HCT116 (cell line): ENCODE measurements around the gene MAP4K4.

Experiments
- EGR1 ChIP-seq: IDR thresholded peaks from 2 replicates; pipeline ENCODE4 v1.6.1; 2012; ENCODE audit warnings: low read depth
- EZH2 ChIP-seq: fragments of 200-600 bp; sonication (generic); IDR thresholded peaks from 2 replicates; pipeline ENCODE4 v1.6.1; 2017; ENCODE audit warnings: antibody characterized with exemption, mixed run types
- EZH2phosphoT487 ChIP-seq: fragments of 200-600 bp; IDR thresholded peaks from 2 replicates; pipeline ENCODE4 v1.6.1; 2018; ENCODE audit warnings: antibody characterized with exemption, borderline replicate concordance
- FOSL1 ChIP-seq: IDR thresholded peaks from 2 replicates; pipeline ENCODE4 v1.6.1; 2012; ENCODE audit warnings: low read depth
- POLR2A ChIP-seq: IDR thresholded peaks from 2 replicates; pipeline ENCODE4 v1.7.0; 2011; ENCODE audit warnings: borderline replicate concordance; ENCODE audit not compliant: insufficient read depth, insufficient read length; ENCODE audit errors: extremely low read depth
- POLR2AphosphoS5 ChIP-seq: IDR thresholded peaks from 2 replicates; pipeline ENCODE4 v1.6.1; 2011; ENCODE audit warnings: mild to moderate bottlenecking, low read depth, low read length, moderate library complexity
- SP1 ChIP-seq: IDR thresholded peaks from 2 replicates; pipeline ENCODE4 v1.6.1; 2012; ENCODE audit warnings: low read depth
- TCF7L2 ChIP-seq: IDR thresholded peaks from 2 replicates; pipeline ENCODE4 v1.7.0; 2011; ENCODE audit warnings: borderline replicate concordance, inconsistent platforms; ENCODE audit not compliant: insufficient read depth, insufficient read length; ENCODE audit errors: extremely low read depth
- YY1 ChIP-seq: IDR thresholded peaks from 2 replicates; pipeline ENCODE4 v1.6.1; 2011; ENCODE audit warnings: low read length, low read depth, moderate library complexity, mild to moderate bottlenecking; ENCODE audit not compliant: insufficient replicate concordance; ENCODE audit errors: extremely low read depth
- TF ChIP-seq, protein P1 (sequence below), 3 experiments: fragments of 200-600 bp in 1 of 3; sonication (generic) in 1 of 3; IDR thresholded peaks in 2 of 3; conservative IDR thresholded peaks in 1 of 3; 2 replicates each; pipeline ENCODE4 v1.5.1; 2012 to 2017; ENCODE audit warnings: low read depth in 2 of 3, low read length in 2 of 3, antibody characterized with exemption in 1 of 3, borderline replicate concordance in 1 of 3, control low read depth in 1 of 3, mild to moderate bottlenecking in 1 of 3, mixed read lengths in 1 of 3, mixed run types in 1 of 3, moderate library complexity in 1 of 3; ENCODE audit not compliant: insufficient read depth in 1 of 3
- TF ChIP-seq, protein P2 (sequence below): IDR thresholded peaks from 2 replicates; pipeline ENCODE4 v1.6.1; 2012
- TF ChIP-seq, protein P3 (sequence below): IDR thresholded peaks from 2 replicates; pipeline ENCODE4 v1.6.1; 2011; ENCODE audit warnings: mild to moderate bottlenecking, low read length, moderate library complexity; ENCODE audit not compliant: insufficient replicate concordance; ENCODE audit errors: extremely low read depth
- TF ChIP-seq, protein P4 (sequence below): IDR thresholded peaks from 2 replicates; pipeline ENCODE4 v1.6.1; 2012; ENCODE audit warnings: low read depth
- TF ChIP-seq, protein P5 (sequence below): IDR thresholded peaks from 2 replicates; pipeline ENCODE4 v1.6.1; 2012

DNA sequence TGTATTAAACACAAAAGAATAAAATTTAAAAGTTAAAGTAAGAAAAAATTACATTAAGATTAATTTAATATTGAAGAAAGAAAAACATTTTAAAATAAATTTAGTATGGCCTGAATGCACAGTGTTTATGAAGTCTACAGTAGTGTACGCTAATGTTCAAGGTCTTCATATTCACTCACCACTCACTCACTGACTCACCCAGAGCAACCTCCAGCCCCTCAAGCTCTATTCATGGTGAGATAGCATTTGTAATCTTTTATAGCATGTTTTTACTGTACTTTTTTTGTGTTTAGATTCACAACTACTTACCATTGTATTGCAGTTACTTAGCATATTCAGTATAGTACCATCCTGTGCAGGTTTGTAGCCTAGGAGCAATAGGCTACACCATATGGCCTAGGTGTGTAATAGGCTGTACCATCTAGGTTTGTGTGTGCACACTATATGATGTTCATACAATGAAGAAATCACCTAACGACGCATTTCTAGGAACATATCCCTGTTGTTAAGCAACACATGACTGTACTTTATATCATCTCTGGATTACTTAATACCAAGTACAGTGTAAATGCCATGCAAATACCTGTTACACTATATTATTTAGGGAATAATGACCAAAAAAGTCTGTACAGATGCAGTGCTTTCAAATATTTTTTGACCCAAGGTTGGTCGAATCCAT is 150.3 kb downstream of the MAP4K4 start:
- TF ChIP-seq, protein P1, sequence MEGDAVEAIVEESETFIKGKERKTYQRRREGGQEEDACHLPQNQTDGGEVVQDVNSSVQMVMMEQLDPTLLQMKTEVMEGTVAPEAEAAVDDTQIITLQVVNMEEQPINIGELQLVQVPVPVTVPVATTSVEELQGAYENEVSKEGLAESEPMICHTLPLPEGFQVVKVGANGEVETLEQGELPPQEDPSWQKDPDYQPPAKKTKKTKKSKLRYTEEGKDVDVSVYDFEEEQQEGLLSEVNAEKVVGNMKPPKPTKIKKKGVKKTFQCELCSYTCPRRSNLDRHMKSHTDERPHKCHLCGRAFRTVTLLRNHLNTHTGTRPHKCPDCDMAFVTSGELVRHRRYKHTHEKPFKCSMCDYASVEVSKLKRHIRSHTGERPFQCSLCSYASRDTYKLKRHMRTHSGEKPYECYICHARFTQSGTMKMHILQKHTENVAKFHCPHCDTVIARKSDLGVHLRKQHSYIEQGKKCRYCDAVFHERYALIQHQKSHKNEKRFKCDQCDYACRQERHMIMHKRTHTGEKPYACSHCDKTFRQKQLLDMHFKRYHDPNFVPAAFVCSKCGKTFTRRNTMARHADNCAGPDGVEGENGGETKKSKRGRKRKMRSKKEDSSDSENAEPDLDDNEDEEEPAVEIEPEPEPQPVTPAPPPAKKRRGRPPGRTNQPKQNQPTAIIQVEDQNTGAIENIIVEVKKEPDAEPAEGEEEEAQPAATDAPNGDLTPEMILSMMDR (IDR thresholded peaks at IDR 0.05 in 2 of 3, conservative IDR thresholded peaks at IDR 0.05 in 1 of 3; ENCODE audit: borderline replicate concordance in 1 of 3, insufficient read depth in 1 of 3, low read depth in 2 of 3, low read length in 2 of 3) = no peak
- TF ChIP-seq TCF7L2 (no peak), POLR2AphosphoS5 (no peak), EZH2 (no peak), YY1 (no peak), POLR2A (no peak), SP1 (no peak), EGR1 (no peak), FOSL1 (no peak), EZH2phosphoT487 (no peak)
- TF ChIP-seq, protein P2, sequence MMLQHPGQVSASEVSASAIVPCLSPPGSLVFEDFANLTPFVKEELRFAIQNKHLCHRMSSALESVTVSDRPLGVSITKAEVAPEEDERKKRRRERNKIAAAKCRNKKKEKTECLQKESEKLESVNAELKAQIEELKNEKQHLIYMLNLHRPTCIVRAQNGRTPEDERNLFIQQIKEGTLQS = no peak
- TF ChIP-seq, protein P3, sequence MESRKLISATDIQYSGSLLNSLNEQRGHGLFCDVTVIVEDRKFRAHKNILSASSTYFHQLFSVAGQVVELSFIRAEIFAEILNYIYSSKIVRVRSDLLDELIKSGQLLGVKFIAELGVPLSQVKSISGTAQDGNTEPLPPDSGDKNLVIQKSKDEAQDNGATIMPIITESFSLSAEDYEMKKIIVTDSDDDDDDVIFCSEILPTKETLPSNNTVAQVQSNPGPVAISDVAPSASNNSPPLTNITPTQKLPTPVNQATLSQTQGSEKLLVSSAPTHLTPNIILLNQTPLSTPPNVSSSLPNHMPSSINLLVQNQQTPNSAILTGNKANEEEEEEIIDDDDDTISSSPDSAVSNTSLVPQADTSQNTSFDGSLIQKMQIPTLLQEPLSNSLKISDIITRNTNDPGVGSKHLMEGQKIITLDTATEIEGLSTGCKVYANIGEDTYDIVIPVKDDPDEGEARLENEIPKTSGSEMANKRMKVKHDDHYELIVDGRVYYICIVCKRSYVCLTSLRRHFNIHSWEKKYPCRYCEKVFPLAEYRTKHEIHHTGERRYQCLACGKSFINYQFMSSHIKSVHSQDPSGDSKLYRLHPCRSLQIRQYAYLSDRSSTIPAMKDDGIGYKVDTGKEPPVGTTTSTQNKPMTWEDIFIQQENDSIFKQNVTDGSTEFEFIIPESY = no peak
- TF ChIP-seq, protein P4, sequence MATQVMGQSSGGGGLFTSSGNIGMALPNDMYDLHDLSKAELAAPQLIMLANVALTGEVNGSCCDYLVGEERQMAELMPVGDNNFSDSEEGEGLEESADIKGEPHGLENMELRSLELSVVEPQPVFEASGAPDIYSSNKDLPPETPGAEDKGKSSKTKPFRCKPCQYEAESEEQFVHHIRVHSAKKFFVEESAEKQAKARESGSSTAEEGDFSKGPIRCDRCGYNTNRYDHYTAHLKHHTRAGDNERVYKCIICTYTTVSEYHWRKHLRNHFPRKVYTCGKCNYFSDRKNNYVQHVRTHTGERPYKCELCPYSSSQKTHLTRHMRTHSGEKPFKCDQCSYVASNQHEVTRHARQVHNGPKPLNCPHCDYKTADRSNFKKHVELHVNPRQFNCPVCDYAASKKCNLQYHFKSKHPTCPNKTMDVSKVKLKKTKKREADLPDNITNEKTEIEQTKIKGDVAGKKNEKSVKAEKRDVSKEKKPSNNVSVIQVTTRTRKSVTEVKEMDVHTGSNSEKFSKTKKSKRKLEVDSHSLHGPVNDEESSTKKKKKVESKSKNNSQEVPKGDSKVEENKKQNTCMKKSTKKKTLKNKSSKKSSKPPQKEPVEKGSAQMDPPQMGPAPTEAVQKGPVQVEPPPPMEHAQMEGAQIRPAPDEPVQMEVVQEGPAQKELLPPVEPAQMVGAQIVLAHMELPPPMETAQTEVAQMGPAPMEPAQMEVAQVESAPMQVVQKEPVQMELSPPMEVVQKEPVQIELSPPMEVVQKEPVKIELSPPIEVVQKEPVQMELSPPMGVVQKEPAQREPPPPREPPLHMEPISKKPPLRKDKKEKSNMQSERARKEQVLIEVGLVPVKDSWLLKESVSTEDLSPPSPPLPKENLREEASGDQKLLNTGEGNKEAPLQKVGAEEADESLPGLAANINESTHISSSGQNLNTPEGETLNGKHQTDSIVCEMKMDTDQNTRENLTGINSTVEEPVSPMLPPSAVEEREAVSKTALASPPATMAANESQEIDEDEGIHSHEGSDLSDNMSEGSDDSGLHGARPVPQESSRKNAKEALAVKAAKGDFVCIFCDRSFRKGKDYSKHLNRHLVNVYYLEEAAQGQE = no peak
- TF ChIP-seq, protein P5, sequence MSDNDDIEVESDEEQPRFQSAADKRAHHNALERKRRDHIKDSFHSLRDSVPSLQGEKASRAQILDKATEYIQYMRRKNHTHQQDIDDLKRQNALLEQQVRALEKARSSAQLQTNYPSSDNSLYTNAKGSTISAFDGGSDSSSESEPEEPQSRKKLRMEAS = no peak
